Progenitor cell of endocrine pancreas (in vitro differentiated cells): ENCODE measurements around the gene SLC49A3. TPM values are rescaled to one million over a fixed set of nuclear protein-coding genes. Genes with fewer than 3 reads are reported as not detected.

Source experiments
- DNase-seq: peaks from one replicate; pipeline ENCODE4 v3.0.0; 2021; ENCODE audit warnings: low spot score; ENCODE audit not compliant: unreplicated experiment
- H3K27ac Mint-ChIP-seq: 2 replicates; pipeline ENCODE4 v1.8.0; 2021; ENCODE audit warnings: mild to moderate bottlenecking, moderate library complexity, mixed read lengths
- H3K27me3 Mint-ChIP-seq: 2 replicates; pipeline ENCODE4 v1.8.0; 2021; ENCODE audit warnings: mixed read lengths
- H3K36me3 Mint-ChIP-seq: 2 replicates; pipeline ENCODE4 v1.8.0; 2022; ENCODE audit warnings: mixed read lengths; ENCODE audit not compliant: insufficient read depth
- H3K4me1 Mint-ChIP-seq: 2 replicates; pipeline ENCODE4 v1.8.0; 2021; ENCODE audit warnings: low read depth, mixed read lengths
- H3K4me3 Mint-ChIP-seq: 2 replicates; pipeline ENCODE4 v1.8.0; 2021; ENCODE audit warnings: low read depth, mild to moderate bottlenecking, moderate library complexity, mixed read lengths
- H3K9me3 Mint-ChIP-seq: 2 replicates; pipeline ENCODE4 v1.8.0; 2021; ENCODE audit warnings: low read depth, mixed read lengths
- CTCF ChIP-seq: fragments of 200-600 bp; sonication (generic); IDR thresholded peaks from one replicate; pipeline ENCODE4 v1.5.0; 2021; ENCODE audit warnings: antibody characterized with exemption, mild to moderate bottlenecking; ENCODE audit not compliant: unreplicated experiment
- total RNA-seq: library from RNA; stranded (reverse); gene quantifications from 2 replicates; pipeline ENCODE4 v1.2.1, GENCODE V29; 2021

SLC49A3 gene
- total RNA-seq, 1 donor from 2014 or later: 13.1 TPM

GRCh38 chr4:712093-712492 lies 23.1 kb upstream of the SLC49A3 start:
- H3K27me3 Mint-ChIP-seq: no peaks in the 10 kb centered on the region
- H3K9me3 Mint-ChIP-seq: no peaks in the 10 kb centered on the region
- H3K27ac Mint-ChIP-seq: no peak overlapping the region
- peaks cover 16% of the 10 kb centered on the region for H3K4me1 Mint-ChIP-seq
- no peak for TF ChIP-seq CTCF
- peaks cover 24% of the 10 kb centered on the region for H3K36me3 Mint-ChIP-seq
- no peak overlapping the region for H3K4me3 Mint-ChIP-seq
- no peak for DNase-seq

- no peak for DNase-seq
- Mint-ChIP-seq H3K36me3 (peaks cover 24% of the 10 kb centered on the region), H3K4me3 (no peak overlapping the region), H3K9me3 (no peaks in the 10 kb centered on the region), H3K27me3 (no peaks in the 10 kb centered on the region), H3K4me1 (peaks cover 16% of the 10 kb centered on the region), H3K27ac (no peak overlapping the region)
- TF ChIP-seq CTCF: no peak
These were observed 22.0 kb upstream of the SLC49A3 start for GRCh38 chr4:710916-711315.

- Mint-ChIP-seq H3K27ac (peak overlapping the region; percentile 81), H3K27me3 (no peaks in the 10 kb centered on the region), H3K4me1 (peaks cover 16% of the 10 kb centered on the region), H3K4me3 (no peak overlapping the region), H3K9me3 (no peaks in the 10 kb centered on the region), H3K36me3 (peaks cover 24% of the 10 kb centered on the region)
- no peak for TF ChIP-seq CTCF
- DNase-seq: no peak
These were observed 21.2 kb upstream of the SLC49A3 start for GRCh38 chr4:710116-710515.

GRCh38 chr4:709348-709747 lies 20.4 kb upstream of the SLC49A3 start:
- Mint-ChIP-seq H3K4me3 (peak overlapping the region; percentile 41), H3K36me3 (peaks cover 22% of the 10 kb centered on the region), H3K9me3 (no peaks in the 10 kb centered on the region), H3K27ac (no peak overlapping the region), H3K4me1 (peaks cover 16% of the 10 kb centered on the region), H3K27me3 (no peaks in the 10 kb centered on the region)
- no peak for TF ChIP-seq CTCF
- DNase-seq: no peak

- H3K27me3 Mint-ChIP-seq: no peaks in the 10 kb centered on the region
These were observed 19.6 kb upstream of the SLC49A3 start for GRCh38 chr4:708631-708933.

More at GRCh38 chr4:708631-708933, 19.6 kb upstream of the SLC49A3 start:
- peak overlapping the region; percentile 64 for H3K27ac Mint-ChIP-seq
- H3K9me3 Mint-ChIP-seq: no peaks in the 10 kb centered on the region
- no peak for TF ChIP-seq CTCF
- H3K4me3 Mint-ChIP-seq: peak overlapping the region; percentile 50
- H3K4me1 Mint-ChIP-seq: peaks cover 16% of the 10 kb centered on the region
- no peak for DNase-seq
- H3K36me3 Mint-ChIP-seq: peaks cover 22% of the 10 kb centered on the region
